ENCODE measurements around the gene METTL1.

Gene METTL1

GRCh38 chr12:57797933-57798332, 26.0 kb upstream of the METTL1 start:
- Histone ChIP-seq H3K9ac (ENCODE audit: low read depth, low read length, poor library complexity, severe bottlenecking) (no peak overlapping the region), H3K4me3 (ENCODE audit: low read length, poor library complexity, severe bottlenecking) (no peak overlapping the region), H3K27me3 (ENCODE audit: insufficient read depth, low read length, poor library complexity, severe bottlenecking) (no peaks in the 10 kb centered on the region), H2AFZ (ENCODE audit: low read length) (no peak overlapping the region), H3F3A (ENCODE audit: low read depth) (no peaks in the 10 kb centered on the region), H4K20me1 (ENCODE audit: insufficient read depth, low read length, poor library complexity, severe bottlenecking) (no peaks in the 10 kb centered on the region), H3K4me2 (ENCODE audit: low read depth, low read length, poor library complexity, severe bottlenecking) (no peak overlapping the region), H3K4me1 (ENCODE audit: insufficient read depth, low read length, poor library complexity, severe bottlenecking) (no peaks in the 10 kb centered on the region), H3K36me3 (ENCODE audit: insufficient read depth, low read length) (peaks cover 56% of the 10 kb centered on the region), H3K9me2 (replicated peaks; ENCODE audit: low read depth, low read length) (no peaks in the 10 kb centered on the region), H3K9me3 (ENCODE audit: insufficient read depth, low read depth, low read length) (no peaks in the 10 kb centered on the region), H3K79me2 (ENCODE audit: insufficient read depth, low read length) (peaks cover 3% of the 10 kb centered on the region; the same call in 1 of the 2 replicates)
- TF ChIP-seq CTCF (conservative IDR thresholded peaks at IDR 0.05; ENCODE audit: low read length), result no peak
- TF ChIP-seq EZH2phosphoT487 (IDR thresholded peaks at IDR 0.05; ENCODE audit: borderline replicate concordance), result no peak

- Histone ChIP-seq H3K9me3 (ENCODE audit: insufficient read depth, low read depth, low read length) (no peaks in the 10 kb centered on the region), H3K9ac (ENCODE audit: low read depth, low read length, poor library complexity, severe bottlenecking) (no peak overlapping the region), H3K36me3 (ENCODE audit: insufficient read depth, low read length) (peaks cover 60% of the 10 kb centered on the region), H3K27me3 (ENCODE audit: insufficient read depth, low read length, poor library complexity, severe bottlenecking) (no peaks in the 10 kb centered on the region), H3K4me3 (ENCODE audit: low read length, poor library complexity, severe bottlenecking) (no peak overlapping the region), H2AFZ (ENCODE audit: low read length) (no peak overlapping the region), H3K79me2 (ENCODE audit: insufficient read depth, low read length) (peaks cover 3% of the 10 kb centered on the region; the same call in 1 of the 2 replicates), H3K4me1 (ENCODE audit: insufficient read depth, low read length, poor library complexity, severe bottlenecking) (no peaks in the 10 kb centered on the region), H4K20me1 (ENCODE audit: insufficient read depth, low read length, poor library complexity, severe bottlenecking) (no peaks in the 10 kb centered on the region), H3K9me2 (replicated peaks; ENCODE audit: low read depth, low read length) (no peaks in the 10 kb centered on the region), H3K4me2 (ENCODE audit: low read depth, low read length, poor library complexity, severe bottlenecking) (no peak overlapping the region), H3F3A (ENCODE audit: low read depth) (no peaks in the 10 kb centered on the region)
- TF ChIP-seq CTCF (conservative IDR thresholded peaks at IDR 0.05; ENCODE audit: low read length) (no peak), EZH2phosphoT487 (IDR thresholded peaks at IDR 0.05; ENCODE audit: borderline replicate concordance) (no peak)
Measured at GRCh38 chr12:57796996-57797395, 25.1 kb upstream of the METTL1 start.

- no peak overlapping the region for H3K9ac ChIP-seq (ENCODE audit: low read depth, low read length, poor library complexity, severe bottlenecking)
Measured at GRCh38 chr12:57795354-57795753, 23.4 kb upstream of the METTL1 start.

More at GRCh38 chr12:57795354-57795753, 23.4 kb upstream of the METTL1 start:
- Histone ChIP-seq H2AFZ (ENCODE audit: low read length) (no peak overlapping the region), H3F3A (ENCODE audit: low read depth) (no peaks in the 10 kb centered on the region), H3K9me3 (ENCODE audit: insufficient read depth, low read depth, low read length) (no peaks in the 10 kb centered on the region), H3K79me2 (ENCODE audit: insufficient read depth, low read length) (peaks cover 3% of the 10 kb centered on the region; the same call in 1 of the 2 replicates), H3K4me1 (ENCODE audit: insufficient read depth, low read length, poor library complexity, severe bottlenecking) (no peaks in the 10 kb centered on the region), H3K27me3 (ENCODE audit: insufficient read depth, low read length, poor library complexity, severe bottlenecking) (no peaks in the 10 kb centered on the region), H3K9me2 (replicated peaks; ENCODE audit: low read depth, low read length) (no peaks in the 10 kb centered on the region), H3K36me3 (ENCODE audit: insufficient read depth, low read length) (peaks cover 70% of the 10 kb centered on the region), H3K4me3 (ENCODE audit: low read length, poor library complexity, severe bottlenecking) (no peak overlapping the region), H3K4me2 (ENCODE audit: low read depth, low read length, poor library complexity, severe bottlenecking) (no peak overlapping the region), H4K20me1 (ENCODE audit: insufficient read depth, low read length, poor library complexity, severe bottlenecking) (no peaks in the 10 kb centered on the region)
- no peak for TF ChIP-seq CTCF (conservative IDR thresholded peaks at IDR 0.05; ENCODE audit: low read length)
- TF ChIP-seq EZH2phosphoT487 (IDR thresholded peaks at IDR 0.05; ENCODE audit: borderline replicate concordance), result no peak

Measured in Loucy (cell line).